Measurements from ENCODE around the gene CAT. TPM values are rescaled to one million over a fixed set of nuclear protein-coding genes. Genes with fewer than 3 reads are reported as not detected.

CAT gene
- total and polyA plus RNA-seq, 9 of the 15 experiments (the other 6 are each of a cell fraction or from before 2014, with no cell fraction given), result 86.7 to 183 (median 114) TPM

DNA sequence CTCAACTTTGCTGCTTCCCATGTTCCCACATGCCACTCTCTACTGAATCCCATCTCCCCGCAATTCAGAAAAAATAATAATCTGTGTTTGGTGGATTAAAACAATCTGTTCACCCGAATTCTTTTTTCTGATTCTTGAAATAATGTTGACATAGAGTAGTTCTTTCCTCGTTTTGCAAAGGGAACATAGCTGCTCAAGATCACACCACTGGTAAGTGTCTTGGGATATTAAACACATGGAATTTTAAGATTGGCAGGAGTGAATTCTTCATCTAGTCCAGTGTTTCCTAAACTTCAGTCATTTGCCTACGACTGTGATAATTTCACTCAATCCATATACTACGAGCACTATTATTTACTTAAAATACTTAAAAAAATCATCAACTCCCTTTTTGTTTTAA is 68.9 kb downstream of the CAT start (continued):
- TF ChIP-seq, protein P1, sequence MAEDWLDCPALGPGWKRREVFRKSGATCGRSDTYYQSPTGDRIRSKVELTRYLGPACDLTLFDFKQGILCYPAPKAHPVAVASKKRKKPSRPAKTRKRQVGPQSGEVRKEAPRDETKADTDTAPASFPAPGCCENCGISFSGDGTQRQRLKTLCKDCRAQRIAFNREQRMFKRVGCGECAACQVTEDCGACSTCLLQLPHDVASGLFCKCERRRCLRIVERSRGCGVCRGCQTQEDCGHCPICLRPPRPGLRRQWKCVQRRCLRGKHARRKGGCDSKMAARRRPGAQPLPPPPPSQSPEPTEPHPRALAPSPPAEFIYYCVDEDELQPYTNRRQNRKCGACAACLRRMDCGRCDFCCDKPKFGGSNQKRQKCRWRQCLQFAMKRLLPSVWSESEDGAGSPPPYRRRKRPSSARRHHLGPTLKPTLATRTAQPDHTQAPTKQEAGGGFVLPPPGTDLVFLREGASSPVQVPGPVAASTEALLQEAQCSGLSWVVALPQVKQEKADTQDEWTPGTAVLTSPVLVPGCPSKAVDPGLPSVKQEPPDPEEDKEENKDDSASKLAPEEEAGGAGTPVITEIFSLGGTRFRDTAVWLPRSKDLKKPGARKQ (CRISPR knock-in tag; IDR thresholded peaks at IDR 0.05), result no peak
- no peak for TF ChIP-seq SIRT6 (IDR thresholded peaks at IDR 0.05; ENCODE audit: low read depth, low read length)
- no peak for TF ChIP-seq POLR2G (IDR thresholded peaks at IDR 0.05; ENCODE audit: low read depth, low read length)
- TF ChIP-seq ZNF785 (CRISPR knock-in tag; IDR thresholded peaks at IDR 0.05), result no peak
- TF ChIP-seq CCNT2 (IDR thresholded peaks at IDR 0.05; ENCODE audit: borderline replicate concordance, extremely low read depth, insufficient read length, low read depth, low read length), result no peak
- TF ChIP-seq ZNF23 (CRISPR knock-in tag; IDR thresholded peaks at IDR 0.05), result no peak

DNA sequence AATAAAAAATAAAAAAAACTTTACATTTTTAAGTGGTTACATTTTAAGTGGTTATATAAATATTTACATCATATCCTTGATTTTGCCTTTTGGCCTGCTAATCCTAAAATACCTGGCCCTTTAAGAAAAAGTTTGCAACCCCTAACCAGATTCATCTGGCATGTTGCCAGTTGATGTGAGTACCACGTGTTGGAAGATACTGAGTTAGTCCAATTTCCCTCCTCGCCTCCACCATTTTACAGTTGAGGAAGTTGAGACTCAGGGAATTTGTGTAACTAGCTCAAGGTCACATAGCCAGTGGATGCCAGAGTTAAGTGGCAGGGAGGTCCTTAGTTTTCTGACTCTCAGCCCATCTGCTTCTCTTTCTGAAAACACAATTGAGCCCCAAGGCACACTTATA is 69.8 kb downstream of the CAT start:
- 18% methylated on average over 2 of the region's 2 CpGs for WGBS (ENCODE audit: insufficient coverage, low coverage, missing lambda C conversion rate)
- no peak for DNase-seq (ENCODE audit: extremely low read depth in 1 of 4, low spot score in 3 of 4)
- Histone ChIP-seq H3K27me3 (ENCODE audit: control insufficient read depth in 2 of 2, insufficient read depth in 2 of 2, low read length in 2 of 2) (no peaks in the 10 kb centered on the region), H3K79me2 (ENCODE audit: control insufficient read depth, insufficient read depth, low read length) (no peaks in the 10 kb centered on the region), H3K27ac (ENCODE audit: extremely low read depth, low read depth, low read length) (no peak overlapping the region), H3K9me3 (replicated peaks; ENCODE audit: control insufficient read depth, insufficient read depth, low read depth, low read length) (no peaks in the 10 kb centered on the region), H3K4me2 (ENCODE audit: insufficient read depth, low read length) (no peak overlapping the region), H3K4me3 (no peak overlapping the region), H3K9me1 (ENCODE audit: control insufficient read depth, insufficient read depth, low read length) (no peaks in the 10 kb centered on the region), H3K9ac (ENCODE audit: insufficient read depth in 1 of 2, low read depth in 2 of 2, low read length in 2 of 2) (no peak overlapping the region), H3K4me1 (replicated peaks in 1 of 2; ENCODE audit: control insufficient read depth in 2 of 2, insufficient read depth in 2 of 2, low read length in 2 of 2) (peaks cover 0 to 3% of the 10 kb centered on the region in 2 experiments; a peak in 1 of 5 replicates), H3K36me3 (ENCODE audit: control insufficient read depth, insufficient read depth, low read length) (no peaks in the 10 kb centered on the region), H4K20me1 (replicated peaks; ENCODE audit: control insufficient read depth, insufficient read depth, low read length) (no peaks in the 10 kb centered on the region), H2AFZ (ENCODE audit: low read depth, low read length) (no peak overlapping the region)
- intact Hi-C loops (cut with micrococcal nuclease), result no loop called here
- no peak for FAIRE-seq
- CTCF ChIA-PET (ENCODE audit: low intra/inter-chr PET ratio), result no interaction called here
- BruUV-seq (replicated peaks), result no TSS peak
- POLR2A ChIA-PET, result no interaction called here
- in situ Hi-C loops (cut with MboI), result no loop called here
- no peak for ATAC-seq
- TF ChIP-seq, protein P2, sequence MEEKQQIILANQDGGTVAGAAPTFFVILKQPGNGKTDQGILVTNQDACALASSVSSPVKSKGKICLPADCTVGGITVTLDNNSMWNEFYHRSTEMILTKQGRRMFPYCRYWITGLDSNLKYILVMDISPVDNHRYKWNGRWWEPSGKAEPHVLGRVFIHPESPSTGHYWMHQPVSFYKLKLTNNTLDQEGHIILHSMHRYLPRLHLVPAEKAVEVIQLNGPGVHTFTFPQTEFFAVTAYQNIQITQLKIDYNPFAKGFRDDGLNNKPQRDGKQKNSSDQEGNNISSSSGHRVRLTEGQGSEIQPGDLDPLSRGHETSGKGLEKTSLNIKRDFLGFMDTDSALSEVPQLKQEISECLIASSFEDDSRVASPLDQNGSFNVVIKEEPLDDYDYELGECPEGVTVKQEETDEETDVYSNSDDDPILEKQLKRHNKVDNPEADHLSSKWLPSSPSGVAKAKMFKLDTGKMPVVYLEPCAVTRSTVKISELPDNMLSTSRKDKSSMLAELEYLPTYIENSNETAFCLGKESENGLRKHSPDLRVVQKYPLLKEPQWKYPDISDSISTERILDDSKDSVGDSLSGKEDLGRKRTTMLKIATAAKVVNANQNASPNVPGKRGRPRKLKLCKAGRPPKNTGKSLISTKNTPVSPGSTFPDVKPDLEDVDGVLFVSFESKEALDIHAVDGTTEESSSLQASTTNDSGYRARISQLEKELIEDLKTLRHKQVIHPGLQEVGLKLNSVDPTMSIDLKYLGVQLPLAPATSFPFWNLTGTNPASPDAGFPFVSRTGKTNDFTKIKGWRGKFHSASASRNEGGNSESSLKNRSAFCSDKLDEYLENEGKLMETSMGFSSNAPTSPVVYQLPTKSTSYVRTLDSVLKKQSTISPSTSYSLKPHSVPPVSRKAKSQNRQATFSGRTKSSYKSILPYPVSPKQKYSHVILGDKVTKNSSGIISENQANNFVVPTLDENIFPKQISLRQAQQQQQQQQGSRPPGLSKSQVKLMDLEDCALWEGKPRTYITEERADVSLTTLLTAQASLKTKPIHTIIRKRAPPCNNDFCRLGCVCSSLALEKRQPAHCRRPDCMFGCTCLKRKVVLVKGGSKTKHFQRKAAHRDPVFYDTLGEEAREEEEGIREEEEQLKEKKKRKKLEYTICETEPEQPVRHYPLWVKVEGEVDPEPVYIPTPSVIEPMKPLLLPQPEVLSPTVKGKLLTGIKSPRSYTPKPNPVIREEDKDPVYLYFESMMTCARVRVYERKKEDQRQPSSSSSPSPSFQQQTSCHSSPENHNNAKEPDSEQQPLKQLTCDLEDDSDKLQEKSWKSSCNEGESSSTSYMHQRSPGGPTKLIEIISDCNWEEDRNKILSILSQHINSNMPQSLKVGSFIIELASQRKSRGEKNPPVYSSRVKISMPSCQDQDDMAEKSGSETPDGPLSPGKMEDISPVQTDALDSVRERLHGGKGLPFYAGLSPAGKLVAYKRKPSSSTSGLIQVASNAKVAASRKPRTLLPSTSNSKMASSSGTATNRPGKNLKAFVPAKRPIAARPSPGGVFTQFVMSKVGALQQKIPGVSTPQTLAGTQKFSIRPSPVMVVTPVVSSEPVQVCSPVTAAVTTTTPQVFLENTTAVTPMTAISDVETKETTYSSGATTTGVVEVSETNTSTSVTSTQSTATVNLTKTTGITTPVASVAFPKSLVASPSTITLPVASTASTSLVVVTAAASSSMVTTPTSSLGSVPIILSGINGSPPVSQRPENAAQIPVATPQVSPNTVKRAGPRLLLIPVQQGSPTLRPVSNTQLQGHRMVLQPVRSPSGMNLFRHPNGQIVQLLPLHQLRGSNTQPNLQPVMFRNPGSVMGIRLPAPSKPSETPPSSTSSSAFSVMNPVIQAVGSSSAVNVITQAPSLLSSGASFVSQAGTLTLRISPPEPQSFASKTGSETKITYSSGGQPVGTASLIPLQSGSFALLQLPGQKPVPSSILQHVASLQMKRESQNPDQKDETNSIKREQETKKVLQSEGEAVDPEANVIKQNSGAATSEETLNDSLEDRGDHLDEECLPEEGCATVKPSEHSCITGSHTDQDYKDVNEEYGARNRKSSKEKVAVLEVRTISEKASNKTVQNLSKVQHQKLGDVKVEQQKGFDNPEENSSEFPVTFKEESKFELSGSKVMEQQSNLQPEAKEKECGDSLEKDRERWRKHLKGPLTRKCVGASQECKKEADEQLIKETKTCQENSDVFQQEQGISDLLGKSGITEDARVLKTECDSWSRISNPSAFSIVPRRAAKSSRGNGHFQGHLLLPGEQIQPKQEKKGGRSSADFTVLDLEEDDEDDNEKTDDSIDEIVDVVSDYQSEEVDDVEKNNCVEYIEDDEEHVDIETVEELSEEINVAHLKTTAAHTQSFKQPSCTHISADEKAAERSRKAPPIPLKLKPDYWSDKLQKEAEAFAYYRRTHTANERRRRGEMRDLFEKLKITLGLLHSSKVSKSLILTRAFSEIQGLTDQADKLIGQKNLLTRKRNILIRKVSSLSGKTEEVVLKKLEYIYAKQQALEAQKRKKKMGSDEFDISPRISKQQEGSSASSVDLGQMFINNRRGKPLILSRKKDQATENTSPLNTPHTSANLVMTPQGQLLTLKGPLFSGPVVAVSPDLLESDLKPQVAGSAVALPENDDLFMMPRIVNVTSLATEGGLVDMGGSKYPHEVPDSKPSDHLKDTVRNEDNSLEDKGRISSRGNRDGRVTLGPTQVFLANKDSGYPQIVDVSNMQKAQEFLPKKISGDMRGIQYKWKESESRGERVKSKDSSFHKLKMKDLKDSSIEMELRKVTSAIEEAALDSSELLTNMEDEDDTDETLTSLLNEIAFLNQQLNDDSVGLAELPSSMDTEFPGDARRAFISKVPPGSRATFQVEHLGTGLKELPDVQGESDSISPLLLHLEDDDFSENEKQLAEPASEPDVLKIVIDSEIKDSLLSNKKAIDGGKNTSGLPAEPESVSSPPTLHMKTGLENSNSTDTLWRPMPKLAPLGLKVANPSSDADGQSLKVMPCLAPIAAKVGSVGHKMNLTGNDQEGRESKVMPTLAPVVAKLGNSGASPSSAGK (IDR thresholded peaks at IDR 0.05), result no peak
- TF ChIP-seq ZNF830 (CRISPR knock-in tag; IDR thresholded peaks at IDR 0.05), result no peak
- no peak for TF ChIP-seq XRCC3 (IDR thresholded peaks at IDR 0.05)
